ENCODE results near the gene BSN.

BSN gene

DNA sequence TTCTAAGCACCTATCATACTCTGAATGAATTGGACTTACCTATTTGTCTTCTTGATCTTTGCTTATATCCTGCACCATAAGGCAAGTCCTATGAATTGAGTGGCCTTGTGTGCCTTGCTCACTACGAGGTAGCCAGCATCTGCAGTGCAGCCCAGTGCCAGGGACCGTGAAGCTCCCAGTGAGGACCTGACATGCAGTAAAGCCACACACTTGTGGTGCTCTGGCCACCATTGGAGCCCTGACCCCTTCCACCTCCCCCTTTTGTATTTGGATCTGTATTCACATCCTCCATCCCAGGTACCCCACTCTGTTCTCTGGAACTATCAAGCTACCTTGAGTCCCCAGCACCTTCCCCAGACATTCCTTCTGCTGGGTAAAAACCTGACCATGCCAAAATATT lies 52.1 kb downstream of the BSN start:
- TF ChIP-seq TCF12 (IDR thresholded peaks at IDR 0.05; ENCODE audit: low read depth) (no peak), CEBPB (IDR thresholded peaks at IDR 0.05) (no peak), USF1 (IDR thresholded peaks at IDR 0.05) (no peak), TAF1 (IDR thresholded peaks at IDR 0.05; ENCODE audit: low read depth) (no peak), TEAD4 (IDR thresholded peaks at IDR 0.05) (no peak), ZBTB7A (IDR thresholded peaks at IDR 0.05; ENCODE audit: low read depth) (no peak), EP300 (IDR thresholded peaks at IDR 0.05; ENCODE audit: borderline replicate concordance) (no peak), FOXM1 (IDR thresholded peaks at IDR 0.05; ENCODE audit: borderline replicate concordance, low read depth) (no peak), CREB1 (IDR thresholded peaks at IDR 0.05; ENCODE audit: low read depth) (no peak), NFIC (IDR thresholded peaks at IDR 0.05) (no peak), EGR1 (IDR thresholded peaks at IDR 0.05) (no peak), YY1 (IDR thresholded peaks at IDR 0.05; ENCODE audit: low read depth) (no peak), RAD21 (IDR thresholded peaks at IDR 0.05; ENCODE audit: low read depth) (no peak), MAX (IDR thresholded peaks at IDR 0.05) (no peak)
- TF ChIP-seq, protein P1, sequence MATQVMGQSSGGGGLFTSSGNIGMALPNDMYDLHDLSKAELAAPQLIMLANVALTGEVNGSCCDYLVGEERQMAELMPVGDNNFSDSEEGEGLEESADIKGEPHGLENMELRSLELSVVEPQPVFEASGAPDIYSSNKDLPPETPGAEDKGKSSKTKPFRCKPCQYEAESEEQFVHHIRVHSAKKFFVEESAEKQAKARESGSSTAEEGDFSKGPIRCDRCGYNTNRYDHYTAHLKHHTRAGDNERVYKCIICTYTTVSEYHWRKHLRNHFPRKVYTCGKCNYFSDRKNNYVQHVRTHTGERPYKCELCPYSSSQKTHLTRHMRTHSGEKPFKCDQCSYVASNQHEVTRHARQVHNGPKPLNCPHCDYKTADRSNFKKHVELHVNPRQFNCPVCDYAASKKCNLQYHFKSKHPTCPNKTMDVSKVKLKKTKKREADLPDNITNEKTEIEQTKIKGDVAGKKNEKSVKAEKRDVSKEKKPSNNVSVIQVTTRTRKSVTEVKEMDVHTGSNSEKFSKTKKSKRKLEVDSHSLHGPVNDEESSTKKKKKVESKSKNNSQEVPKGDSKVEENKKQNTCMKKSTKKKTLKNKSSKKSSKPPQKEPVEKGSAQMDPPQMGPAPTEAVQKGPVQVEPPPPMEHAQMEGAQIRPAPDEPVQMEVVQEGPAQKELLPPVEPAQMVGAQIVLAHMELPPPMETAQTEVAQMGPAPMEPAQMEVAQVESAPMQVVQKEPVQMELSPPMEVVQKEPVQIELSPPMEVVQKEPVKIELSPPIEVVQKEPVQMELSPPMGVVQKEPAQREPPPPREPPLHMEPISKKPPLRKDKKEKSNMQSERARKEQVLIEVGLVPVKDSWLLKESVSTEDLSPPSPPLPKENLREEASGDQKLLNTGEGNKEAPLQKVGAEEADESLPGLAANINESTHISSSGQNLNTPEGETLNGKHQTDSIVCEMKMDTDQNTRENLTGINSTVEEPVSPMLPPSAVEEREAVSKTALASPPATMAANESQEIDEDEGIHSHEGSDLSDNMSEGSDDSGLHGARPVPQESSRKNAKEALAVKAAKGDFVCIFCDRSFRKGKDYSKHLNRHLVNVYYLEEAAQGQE (IDR thresholded peaks at IDR 0.05; ENCODE audit: low read depth): no peak

DNA sequence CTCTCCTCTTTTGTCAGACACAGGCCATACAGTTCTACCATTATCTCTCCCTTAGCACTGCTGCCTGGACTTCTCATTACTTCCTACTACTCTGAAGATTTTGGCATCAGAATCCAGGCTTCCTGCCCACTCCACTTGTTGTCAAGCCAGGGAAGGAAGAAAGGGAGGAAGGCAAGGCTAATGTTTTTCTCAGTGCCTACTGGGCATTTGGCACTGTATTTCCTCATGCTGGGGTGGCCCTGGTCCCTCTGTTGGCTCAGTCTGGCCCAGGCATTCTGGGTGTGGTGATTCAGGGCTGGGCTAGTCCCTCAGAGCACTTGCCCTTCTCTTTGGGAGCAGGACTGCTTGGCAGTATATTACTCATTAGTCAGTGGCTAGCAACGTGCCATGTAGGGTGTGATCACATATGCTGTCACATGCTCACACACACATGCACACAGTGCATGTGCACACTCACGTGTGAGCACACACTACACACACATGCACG lies 52.9 kb downstream of the BSN start:
- TF ChIP-seq EGR1 (IDR thresholded peaks at IDR 0.05): no peak

GRCh38 chr3:49607796-49608195 lies 53.5 kb downstream of the BSN start:
- TF ChIP-seq NFIC (IDR thresholded peaks at IDR 0.05) (peak; percentile 37; the same call in 1 of the 2 replicates), USF1 (IDR thresholded peaks at IDR 0.05) (no peak)

- TF ChIP-seq ZBTB7A (IDR thresholded peaks at IDR 0.05; ENCODE audit: low read depth) (no peak), YY1 (IDR thresholded peaks at IDR 0.05; ENCODE audit: low read depth) (no peak), TAF1 (IDR thresholded peaks at IDR 0.05; ENCODE audit: low read depth) (no peak), RAD21 (IDR thresholded peaks at IDR 0.05; ENCODE audit: low read depth) (no peak), USF1 (IDR thresholded peaks at IDR 0.05) (no peak), EP300 (IDR thresholded peaks at IDR 0.05; ENCODE audit: borderline replicate concordance) (no peak), MAX (IDR thresholded peaks at IDR 0.05) (no peak), CREB1 (IDR thresholded peaks at IDR 0.05; ENCODE audit: low read depth) (no peak), TEAD4 (IDR thresholded peaks at IDR 0.05) (no peak), FOXM1 (IDR thresholded peaks at IDR 0.05; ENCODE audit: borderline replicate concordance, low read depth) (no peak), CEBPB (IDR thresholded peaks at IDR 0.05) (no peak), EGR1 (IDR thresholded peaks at IDR 0.05) (no peak), NFIC (IDR thresholded peaks at IDR 0.05) (no peak)
- TF ChIP-seq, protein P1 (IDR thresholded peaks at IDR 0.05; ENCODE audit: low read depth): no peak
These were observed 55.0 kb downstream of the BSN start for GRCh38 chr3:49609314-49609713.

GRCh38 chr3:49609815-49610214 lies 55.5 kb downstream of the BSN start:
- TF ChIP-seq TAF1 (IDR thresholded peaks at IDR 0.05; ENCODE audit: low read depth): no peak
- no peak for TF ChIP-seq NFIC (IDR thresholded peaks at IDR 0.05)
- TF ChIP-seq EP300 (IDR thresholded peaks at IDR 0.05; ENCODE audit: borderline replicate concordance): no peak
- no peak for TF ChIP-seq USF1 (IDR thresholded peaks at IDR 0.05)
- TF ChIP-seq, protein P1 (IDR thresholded peaks at IDR 0.05; ENCODE audit: low read depth): no peak
- no peak for TF ChIP-seq TEAD4 (IDR thresholded peaks at IDR 0.05)
- TF ChIP-seq YY1 (IDR thresholded peaks at IDR 0.05; ENCODE audit: low read depth): no peak
- no peak for TF ChIP-seq CREB1 (IDR thresholded peaks at IDR 0.05; ENCODE audit: low read depth)
- no peak for TF ChIP-seq EGR1 (IDR thresholded peaks at IDR 0.05)
- TF ChIP-seq TCF12 (IDR thresholded peaks at IDR 0.05; ENCODE audit: low read depth): no peak
- TF ChIP-seq CEBPB (IDR thresholded peaks at IDR 0.05): no peak
- no peak for TF ChIP-seq ZBTB7A (IDR thresholded peaks at IDR 0.05; ENCODE audit: low read depth)
- TF ChIP-seq RAD21 (IDR thresholded peaks at IDR 0.05; ENCODE audit: low read depth): no peak
- no peak for TF ChIP-seq MAX (IDR thresholded peaks at IDR 0.05)
- no peak for TF ChIP-seq FOXM1 (IDR thresholded peaks at IDR 0.05; ENCODE audit: borderline replicate concordance, low read depth)
